GM12865 (cell line): ENCODE data around the gene ARL5C.
A peak's percentile ranks its signal among the peaks of the same experiment; 100 is the strongest.

Experiments used
- DNase-seq: peaks from one replicate; pipeline ENCODE4 v3.0.0; 2010; ENCODE audit warnings: low read depth
- H3K4me3 ChIP-seq: 2 replicates; pipeline ENCODE4 v1.5.1; 2011; ENCODE audit warnings: mild to moderate bottlenecking, low read depth, low read length, control low read depth
- TF ChIP-seq, protein P1 (sequence below): IDR thresholded peaks from 2 replicates; pipeline ENCODE4 v1.5.1; 2011; ENCODE audit warnings: low read length, control low read depth, low read depth, inconsistent platforms; ENCODE audit not compliant: insufficient read depth; ENCODE audit errors: missing control alignments

Gene ARL5C

DNA sequence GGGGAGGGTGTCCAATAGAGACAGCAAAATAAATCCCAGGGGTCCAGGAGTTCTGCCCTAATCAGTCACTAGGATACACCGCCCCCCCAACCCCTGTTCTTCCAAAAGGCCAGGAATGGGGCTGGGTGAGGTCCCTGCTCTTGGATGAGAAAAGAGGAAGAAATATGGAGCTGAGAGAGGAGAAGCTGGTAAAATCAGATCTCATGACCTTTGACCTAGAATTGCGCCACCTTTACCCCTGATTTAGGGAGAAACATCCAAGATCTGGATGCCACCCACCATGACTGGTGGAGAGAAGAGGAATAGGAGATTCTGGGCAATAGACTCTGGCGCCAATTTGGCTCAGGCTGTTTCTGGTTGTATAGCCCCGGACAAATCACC is 32.2 kb upstream of the ARL5C start:
- no peak overlapping the region for H3K4me3 ChIP-seq
- TF ChIP-seq, protein P1, sequence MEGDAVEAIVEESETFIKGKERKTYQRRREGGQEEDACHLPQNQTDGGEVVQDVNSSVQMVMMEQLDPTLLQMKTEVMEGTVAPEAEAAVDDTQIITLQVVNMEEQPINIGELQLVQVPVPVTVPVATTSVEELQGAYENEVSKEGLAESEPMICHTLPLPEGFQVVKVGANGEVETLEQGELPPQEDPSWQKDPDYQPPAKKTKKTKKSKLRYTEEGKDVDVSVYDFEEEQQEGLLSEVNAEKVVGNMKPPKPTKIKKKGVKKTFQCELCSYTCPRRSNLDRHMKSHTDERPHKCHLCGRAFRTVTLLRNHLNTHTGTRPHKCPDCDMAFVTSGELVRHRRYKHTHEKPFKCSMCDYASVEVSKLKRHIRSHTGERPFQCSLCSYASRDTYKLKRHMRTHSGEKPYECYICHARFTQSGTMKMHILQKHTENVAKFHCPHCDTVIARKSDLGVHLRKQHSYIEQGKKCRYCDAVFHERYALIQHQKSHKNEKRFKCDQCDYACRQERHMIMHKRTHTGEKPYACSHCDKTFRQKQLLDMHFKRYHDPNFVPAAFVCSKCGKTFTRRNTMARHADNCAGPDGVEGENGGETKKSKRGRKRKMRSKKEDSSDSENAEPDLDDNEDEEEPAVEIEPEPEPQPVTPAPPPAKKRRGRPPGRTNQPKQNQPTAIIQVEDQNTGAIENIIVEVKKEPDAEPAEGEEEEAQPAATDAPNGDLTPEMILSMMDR, result no peak
- DNase-seq, result no peak

DNA sequence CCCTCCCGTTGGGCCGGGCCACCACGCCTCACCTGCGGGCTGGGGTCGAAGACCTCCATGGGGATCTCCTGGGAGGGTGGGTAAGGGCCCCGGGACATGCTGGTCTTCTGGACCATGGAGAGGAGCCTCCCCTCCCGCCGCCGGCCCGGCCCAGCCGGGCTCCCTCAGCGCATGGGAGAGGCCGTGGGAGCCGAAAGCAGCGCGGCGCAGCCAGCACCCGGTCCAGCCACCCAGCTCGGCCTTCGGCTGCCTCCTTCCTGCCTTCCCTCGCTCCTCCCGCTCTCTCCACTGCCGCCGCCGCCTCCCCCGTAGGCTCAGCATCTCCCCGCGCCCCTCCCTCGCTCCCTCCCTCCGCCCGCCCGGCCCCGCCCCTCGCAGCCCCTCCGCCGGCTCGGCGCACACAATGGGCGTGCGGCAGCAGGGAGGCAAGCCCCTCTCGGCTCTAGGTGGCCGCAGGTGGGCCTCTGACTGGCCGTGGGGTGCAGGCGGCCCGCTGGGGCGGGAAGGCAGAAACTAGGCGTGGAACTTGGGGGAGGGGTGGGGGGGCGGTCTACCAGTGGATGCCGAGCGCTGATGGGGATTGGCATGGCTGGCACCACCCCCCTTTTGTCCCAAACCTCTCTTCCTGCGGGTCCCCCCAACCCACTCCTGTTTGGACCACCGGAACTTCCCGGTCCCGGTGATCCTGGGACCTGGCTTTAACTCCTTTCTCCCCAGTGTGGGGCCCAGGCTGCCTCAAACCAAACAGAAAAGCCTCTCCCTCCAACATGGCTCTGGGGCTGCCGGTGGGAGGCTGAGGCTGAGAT is 31.6 kb upstream of the ARL5C start, which contains the start of gene CACNB1:
Gene CACNB1, minus strand, starts transcription at position 290 of the 806 bp plus-strand sequence. Its CDS starts 174 bp downstream, at position 116.
- TF ChIP-seq, protein P1, result no peak
- DNase-seq, result peak; percentile 84
- peak within 1 kb of the TSS; percentile 83 for H3K4me3 ChIP-seq

DNA sequence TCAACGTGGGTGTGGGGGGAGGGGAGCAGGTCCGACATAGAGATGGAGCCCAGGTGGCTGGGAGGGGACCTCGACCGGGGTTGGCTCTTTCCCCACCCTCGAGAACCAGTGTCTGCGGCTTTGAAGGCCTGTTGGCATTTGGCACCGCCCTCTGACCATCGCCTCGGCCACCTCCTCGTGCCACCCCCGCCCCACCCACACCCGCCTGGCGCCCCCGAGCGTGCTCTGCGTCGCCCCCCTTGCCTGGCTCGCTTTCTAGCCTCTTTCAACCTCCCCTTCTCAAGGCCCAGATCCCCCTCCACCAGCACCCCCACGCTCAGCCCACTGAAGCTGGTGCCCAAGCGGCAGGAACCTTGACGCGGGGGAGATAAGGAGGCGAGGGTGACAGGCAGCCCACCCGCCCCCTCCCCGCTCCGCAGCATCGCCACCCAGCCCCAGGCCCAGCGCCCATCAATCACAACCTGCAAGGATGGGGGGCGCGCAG is 30.9 kb upstream of the ARL5C start:
- TF ChIP-seq, protein P1, result no peak
- H3K4me3 ChIP-seq, result peak overlapping the region; percentile 83
- DNase-seq, result peak; percentile 70

DNA sequence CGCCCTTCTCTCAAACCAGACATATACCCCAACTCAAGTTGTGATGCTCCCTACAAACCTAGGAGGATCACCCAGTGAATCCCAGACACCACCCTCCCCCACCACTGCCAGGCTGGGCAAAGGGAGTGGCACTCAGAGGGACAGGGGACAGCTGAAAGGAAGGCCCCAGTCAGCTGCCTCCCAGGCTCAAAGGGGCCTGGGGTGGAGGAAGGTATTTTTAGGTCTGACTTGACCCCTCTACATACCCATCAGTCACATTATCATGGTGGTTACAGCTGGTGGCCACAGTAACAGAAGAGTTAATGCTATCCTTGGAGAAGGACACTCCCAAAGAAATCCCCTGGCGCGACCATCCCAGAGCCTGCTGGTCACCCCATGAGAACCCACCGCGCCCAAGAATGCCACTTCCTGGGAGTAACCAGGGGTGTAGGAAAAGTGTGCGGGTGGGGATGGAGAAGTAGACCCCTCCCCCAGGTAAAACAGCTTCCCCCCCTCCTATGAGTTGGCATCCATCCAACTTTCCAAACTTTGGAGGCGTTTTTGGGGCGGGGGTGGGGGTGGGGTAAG is 30.4 kb upstream of the ARL5C start:
- TF ChIP-seq, protein P1, result no peak
- DNase-seq, result no peak
- peak overlapping the region; percentile 83 for H3K4me3 ChIP-seq

DNA sequence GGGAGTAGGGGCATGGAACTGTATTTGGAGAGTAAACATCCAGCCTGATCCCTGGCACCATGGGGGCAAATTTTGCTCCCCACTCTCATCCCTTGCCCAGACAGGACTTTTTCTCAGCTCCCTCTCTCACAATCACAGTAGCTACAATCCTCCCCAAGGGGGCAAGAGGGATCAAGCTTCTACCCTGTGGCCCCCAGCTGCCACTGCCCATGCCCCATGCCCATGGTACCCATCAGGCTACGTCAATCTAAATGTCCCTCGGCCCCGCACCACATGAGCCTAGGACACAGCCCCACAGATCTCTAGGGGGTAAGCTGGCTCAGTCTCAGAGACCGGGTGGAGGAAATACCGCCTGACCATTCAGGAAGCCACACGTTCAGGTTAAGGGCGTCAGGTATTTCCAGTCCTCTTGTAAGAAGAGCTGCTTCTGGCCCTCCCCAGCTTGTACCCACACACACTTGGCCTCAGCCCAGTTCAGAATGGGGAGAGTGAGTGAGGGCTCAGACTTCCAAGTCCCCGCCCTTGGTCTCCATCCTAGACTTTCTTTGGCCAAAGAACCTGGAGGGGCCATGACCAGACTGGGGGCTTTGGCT is 29.7 kb upstream of the ARL5C start:
- TF ChIP-seq, protein P1, result no peak
- H3K4me3 ChIP-seq, result no peak overlapping the region
- DNase-seq, result peak; percentile 43

DNA sequence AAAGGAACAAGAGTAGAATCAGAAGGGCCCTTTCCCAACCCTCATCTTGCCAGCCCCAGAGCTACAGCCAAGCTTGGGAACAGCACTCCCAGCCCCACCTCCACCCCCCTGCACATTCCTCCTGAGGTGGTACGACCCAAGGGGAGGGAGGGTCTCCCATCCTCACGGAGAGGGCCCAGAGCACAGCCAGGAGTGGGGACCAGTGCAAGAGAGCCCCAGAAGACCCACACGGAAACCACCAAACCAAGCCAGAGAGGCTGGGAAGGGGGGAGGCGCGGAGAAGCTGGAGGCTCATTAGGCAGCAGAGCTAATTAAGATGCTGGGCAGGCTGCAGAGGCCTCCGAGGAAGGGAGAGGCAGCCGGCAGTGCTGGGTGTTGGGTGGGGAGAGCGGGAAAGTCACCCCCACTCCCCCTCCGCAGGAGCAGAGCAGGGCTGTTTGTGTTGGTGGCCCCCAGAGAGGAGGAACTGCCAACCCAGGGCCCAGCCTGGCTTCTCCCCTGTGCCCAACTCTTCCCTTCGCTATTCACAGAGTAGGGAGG is 29.1 kb upstream of the ARL5C start:
- no peak overlapping the region for H3K4me3 ChIP-seq
- TF ChIP-seq, protein P1, result no peak
- no peak for DNase-seq
